ENCODE results near the gene COQ5.

GRCh38 chr12:120528861-120529525 lies at the start of gene COQ5:
- TF ChIP-seq CTCF (optimal IDR thresholded peaks at IDR 0.05 in 1 of 3, IDR thresholded peaks at IDR 0.05 in 1 of 3, conservative IDR thresholded peaks at IDR 0.05 in 1 of 3; ENCODE audit: extremely low read depth in 1 of 3, insufficient read depth in 2 of 3, low read length in 3 of 3) (no peak), EZH2 (IDR thresholded peaks at IDR 0.05; ENCODE audit: low read length) (no peak)
